SK-N-SH treated with all-trans-retinoic acid at 6 μM for 48 hours (cell line): ENCODE measurements around the gene LSS.

Source experiments
- ATAC-seq: fragments of 200-7000 bp; cut with Tn5 transposase; 3 replicates; pipeline ENCODE4 v1.9.1; 2020; ENCODE audit warnings: mild to moderate bottlenecking, moderate library complexity
- ARNTL ChIP-seq: fragments of 450-650 bp; formaldehyde crosslinking; IDR thresholded peaks from 2 replicates; pipeline ENCODE4 v1.5.0; 2020; ENCODE audit warnings: low read depth, mild to moderate bottlenecking, moderate library complexity, borderline replicate concordance
- BACH2 ChIP-seq: fragments of 250-450 bp; sonication (Bioruptor Pico); IDR thresholded peaks from 2 replicates; pipeline ENCODE4 v1.9.0; 2021; ENCODE audit warnings: mild to moderate bottlenecking, borderline replicate concordance
- CREB5 ChIP-seq: fragments of 250-450 bp; sonication (Bioruptor Pico); IDR thresholded peaks from 2 replicates; pipeline ENCODE4 v1.5.1; 2020; ENCODE audit warnings: low read depth, mild to moderate bottlenecking, moderate library complexity
- CSDC2 ChIP-seq: fragments of 250-450 bp; sonication (Bioruptor Pico); IDR thresholded peaks from 2 replicates; pipeline ENCODE4 v1.5.0; 2020; ENCODE audit warnings: mild to moderate bottlenecking, moderate library complexity
- ESRRG ChIP-seq: fragments of 250-450 bp; sonication (Bioruptor Pico); IDR thresholded peaks from 2 replicates; pipeline ENCODE4 v1.6.1; 2021; ENCODE audit warnings: mild to moderate bottlenecking
- GLIS3 ChIP-seq: fragments of 250-450 bp; sonication (Bioruptor Pico); IDR thresholded peaks from 2 replicates; pipeline ENCODE4 v1.5.0; 2020; ENCODE audit warnings: mild to moderate bottlenecking, moderate library complexity
- ISL1 ChIP-seq: fragments of 250-450 bp; sonication (Bioruptor Pico); IDR thresholded peaks from 2 replicates; pipeline ENCODE4 v2.1.2; 2022; ENCODE audit warnings: mild to moderate bottlenecking, moderate library complexity
- OSR1 ChIP-seq: fragments of 250-450 bp; sonication (Bioruptor Pico); IDR thresholded peaks from 2 replicates; pipeline ENCODE4 v1.8.0; 2022; ENCODE audit warnings: moderate library complexity, mild to moderate bottlenecking, inconsistent platforms
- POU6F1 ChIP-seq: fragments of 250-450 bp; sonication (Bioruptor Pico); IDR thresholded peaks from 2 replicates; pipeline ENCODE4 v1.8.0; 2021; ENCODE audit warnings: low read depth, mild to moderate bottlenecking, moderate library complexity, borderline replicate concordance
- PPARA ChIP-seq: fragments of 250-450 bp; sonication (Bioruptor Pico); IDR thresholded peaks from 2 replicates; pipeline ENCODE4 v1.5.0; 2020; ENCODE audit warnings: mild to moderate bottlenecking, borderline replicate concordance
- RARB ChIP-seq: fragments of 250-450 bp; sonication (Bioruptor Pico); IDR thresholded peaks from 2 replicates; pipeline ENCODE4 v1.8.0; 2021; ENCODE audit warnings: mild to moderate bottlenecking, moderate library complexity
- SNAI2 ChIP-seq: fragments of 250-450 bp; sonication (Bioruptor Pico); IDR thresholded peaks from 2 replicates; pipeline ENCODE4 v1.5.0; 2020; ENCODE audit warnings: mild to moderate bottlenecking, moderate library complexity
- TCF4 ChIP-seq: fragments of 250-450 bp; sonication (Bioruptor Pico); IDR thresholded peaks from 2 replicates; pipeline ENCODE4 v1.8.0; 2021; ENCODE audit warnings: mild to moderate bottlenecking, moderate library complexity, borderline replicate concordance
- TOX ChIP-seq: fragments of 250-450 bp; sonication (Bioruptor Pico); IDR thresholded peaks from 2 replicates; pipeline ENCODE4 v1.8.0; 2021; ENCODE audit warnings: mild to moderate bottlenecking, moderate library complexity, borderline replicate concordance
- TSHZ2 ChIP-seq: fragments of 250-450 bp; sonication (Bioruptor Pico); IDR thresholded peaks from 2 replicates; pipeline ENCODE4 v1.5.0; 2020; ENCODE audit warnings: mild to moderate bottlenecking, moderate library complexity
- ZC3H10 ChIP-seq: fragments of 250-450 bp; sonication (Bioruptor Pico); IDR thresholded peaks from 2 replicates; pipeline ENCODE4 v1.5.1; 2021; ENCODE audit warnings: mild to moderate bottlenecking, moderate library complexity
- ZFP3 ChIP-seq: fragments of 250-450 bp; sonication (Bioruptor Pico); IDR thresholded peaks from 2 replicates; pipeline ENCODE4 v1.5.0; 2020; ENCODE audit warnings: mild to moderate bottlenecking, moderate library complexity
- ZFP30 ChIP-seq: fragments of 450-650 bp; formaldehyde crosslinking; IDR thresholded peaks from 2 replicates; pipeline ENCODE4 v1.5.0; 2022; ENCODE audit warnings: mild to moderate bottlenecking, moderate library complexity
- ZNF565 ChIP-seq: fragments of 450-650 bp; formaldehyde crosslinking; conservative IDR thresholded peaks from 2 replicates; pipeline ENCODE4 v1.5.0; 2020; ENCODE audit warnings: low read depth, mild to moderate bottlenecking, moderate library complexity
- ZNF70 ChIP-seq: fragments of 450-650 bp; formaldehyde crosslinking; IDR thresholded peaks from 2 replicates; pipeline ENCODE4 v1.5.0; 2020; ENCODE audit warnings: mild to moderate bottlenecking, moderate library complexity
- ZNF8 ChIP-seq: fragments of 450-650 bp; formaldehyde crosslinking; IDR thresholded peaks from 2 replicates; pipeline ENCODE4 v1.5.0; 2020; ENCODE audit warnings: mild to moderate bottlenecking, moderate library complexity
- TF ChIP-seq, protein P1 (sequence below): fragments of 250-450 bp; sonication (Bioruptor Pico); IDR thresholded peaks from 2 replicates; pipeline ENCODE4 v1.8.0; 2020; ENCODE audit warnings: mild to moderate bottlenecking, moderate library complexity, borderline replicate concordance

The LSS gene

DNA sequence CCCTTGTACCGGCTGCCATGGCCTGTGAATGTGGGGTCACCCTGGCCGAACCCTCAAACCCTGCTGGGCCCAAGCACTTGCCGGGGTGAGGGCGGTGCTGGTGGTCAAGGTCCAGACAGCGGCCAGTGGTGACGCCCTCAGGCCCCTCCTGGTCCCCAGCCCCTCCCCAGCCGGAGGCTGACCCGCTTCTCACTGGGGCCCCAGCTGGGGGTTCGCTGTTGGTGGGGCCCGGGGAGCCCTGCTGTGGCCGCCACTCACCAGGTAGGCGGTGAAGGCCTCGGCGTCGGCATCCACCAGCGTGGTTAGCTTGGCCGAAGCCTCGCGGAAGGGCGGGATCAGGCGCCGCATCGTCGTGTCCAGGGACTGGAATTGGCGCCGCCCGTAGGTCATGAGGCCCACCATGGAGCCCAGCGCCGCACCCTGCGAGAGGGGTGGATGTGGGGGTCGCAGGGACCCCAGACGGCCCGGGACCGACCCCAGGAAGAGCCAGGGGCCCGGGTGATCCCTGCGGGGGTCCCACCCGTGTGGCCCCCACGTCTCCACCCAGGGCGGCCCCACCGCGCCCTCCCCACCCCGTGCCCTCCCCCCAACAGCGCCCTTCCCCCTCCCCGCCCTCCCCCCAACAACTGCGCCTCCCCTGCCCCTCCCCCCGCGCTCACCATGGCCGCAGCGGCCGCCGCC is 83.3 kb downstream of the LSS start:
- no peak for TF ChIP-seq GLIS3
- no peak for TF ChIP-seq RARB (CRISPR knock-in tag)
- no peak for TF ChIP-seq CSDC2 (CRISPR knock-in tag)
- TF ChIP-seq ZFP3 (CRISPR knock-in tag), result no peak
- no peak for TF ChIP-seq ARNTL (CRISPR knock-in tag)
- no peak for TF ChIP-seq ZNF565 (CRISPR knock-in tag)
- no peak for ATAC-seq

DNA sequence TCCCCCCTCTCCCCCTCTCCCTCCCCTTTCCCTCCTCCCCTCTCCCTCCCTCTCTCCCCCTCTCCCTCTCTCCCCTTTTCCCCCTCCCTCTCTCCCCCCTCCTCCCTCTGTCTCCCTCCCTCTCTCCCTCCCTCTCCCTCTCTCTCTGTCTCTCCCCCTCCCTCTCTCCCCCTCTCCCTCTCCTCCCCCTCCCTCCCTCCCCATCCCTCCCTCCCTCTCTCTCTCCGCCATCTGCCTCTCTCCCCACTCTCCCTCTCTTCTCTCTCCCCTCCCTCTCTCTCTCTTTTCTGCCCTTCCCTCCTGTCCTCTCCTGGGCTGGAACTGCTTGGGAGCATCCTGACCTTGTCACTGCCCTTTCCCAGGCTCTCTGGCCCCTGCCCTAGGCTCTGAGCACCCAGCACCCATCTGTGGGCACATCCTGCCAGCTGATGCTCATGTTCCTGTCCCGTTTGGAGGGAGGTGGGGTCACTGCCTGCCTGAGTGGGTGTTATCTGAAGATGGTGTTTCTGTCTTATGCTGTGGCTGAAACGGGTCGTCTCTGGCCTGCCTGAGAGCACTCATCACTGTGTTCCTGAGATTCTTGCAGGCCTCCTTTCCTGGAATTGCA is 84.0 kb downstream of the LSS start:
- ATAC-seq, result no peak
- TF ChIP-seq ZNF70, result no peak
- TF ChIP-seq CREB5, result no peak
- TF ChIP-seq ZNF565 (CRISPR knock-in tag), result no peak
- no peak for TF ChIP-seq ZNF8
- no peak for TF ChIP-seq ZFP30 (CRISPR knock-in tag)
- TF ChIP-seq POU6F1, result no peak
- no peak for TF ChIP-seq TSHZ2 (CRISPR knock-in tag)
- no peak for TF ChIP-seq RARB (CRISPR knock-in tag)
- no peak for TF ChIP-seq OSR1 (CRISPR knock-in tag)
- TF ChIP-seq BACH2 (CRISPR knock-in tag), result no peak
- no peak for TF ChIP-seq ZC3H10 (CRISPR knock-in tag)
- TF ChIP-seq SNAI2 (CRISPR knock-in tag), result no peak
- no peak for TF ChIP-seq ZFP3 (CRISPR knock-in tag)
- TF ChIP-seq ISL1, result no peak
- TF ChIP-seq PPARA (CRISPR knock-in tag), result no peak
- TF ChIP-seq, protein P1, sequence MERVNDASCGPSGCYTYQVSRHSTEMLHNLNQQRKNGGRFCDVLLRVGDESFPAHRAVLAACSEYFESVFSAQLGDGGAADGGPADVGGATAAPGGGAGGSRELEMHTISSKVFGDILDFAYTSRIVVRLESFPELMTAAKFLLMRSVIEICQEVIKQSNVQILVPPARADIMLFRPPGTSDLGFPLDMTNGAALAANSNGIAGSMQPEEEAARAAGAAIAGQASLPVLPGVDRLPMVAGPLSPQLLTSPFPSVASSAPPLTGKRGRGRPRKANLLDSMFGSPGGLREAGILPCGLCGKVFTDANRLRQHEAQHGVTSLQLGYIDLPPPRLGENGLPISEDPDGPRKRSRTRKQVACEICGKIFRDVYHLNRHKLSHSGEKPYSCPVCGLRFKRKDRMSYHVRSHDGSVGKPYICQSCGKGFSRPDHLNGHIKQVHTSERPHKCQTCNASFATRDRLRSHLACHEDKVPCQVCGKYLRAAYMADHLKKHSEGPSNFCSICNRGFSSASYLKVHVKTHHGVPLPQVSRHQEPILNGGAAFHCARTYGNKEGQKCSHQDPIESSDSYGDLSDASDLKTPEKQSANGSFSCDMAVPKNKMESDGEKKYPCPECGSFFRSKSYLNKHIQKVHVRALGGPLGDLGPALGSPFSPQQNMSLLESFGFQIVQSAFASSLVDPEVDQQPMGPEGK, result no peak
- TF ChIP-seq TOX (CRISPR knock-in tag), result no peak
- TF ChIP-seq ESRRG (CRISPR knock-in tag), result no peak

GRCh38 chr21:46142582-46143473 is 85.7 kb downstream of the LSS start:
- TF ChIP-seq TCF4, result no peak
- TF ChIP-seq, all 23 proteins: peak for 0
- ATAC-seq, result no peak
